ENCODE data around the gene MYADML2. TPM values are rescaled to one million over a fixed set of nuclear protein-coding genes. Genes with fewer than 3 reads are reported as not detected.

MYADML2 gene
- total RNA-seq, 2 donors from 2014 or later: 0.17 TPM; not detected in 1

DNA sequence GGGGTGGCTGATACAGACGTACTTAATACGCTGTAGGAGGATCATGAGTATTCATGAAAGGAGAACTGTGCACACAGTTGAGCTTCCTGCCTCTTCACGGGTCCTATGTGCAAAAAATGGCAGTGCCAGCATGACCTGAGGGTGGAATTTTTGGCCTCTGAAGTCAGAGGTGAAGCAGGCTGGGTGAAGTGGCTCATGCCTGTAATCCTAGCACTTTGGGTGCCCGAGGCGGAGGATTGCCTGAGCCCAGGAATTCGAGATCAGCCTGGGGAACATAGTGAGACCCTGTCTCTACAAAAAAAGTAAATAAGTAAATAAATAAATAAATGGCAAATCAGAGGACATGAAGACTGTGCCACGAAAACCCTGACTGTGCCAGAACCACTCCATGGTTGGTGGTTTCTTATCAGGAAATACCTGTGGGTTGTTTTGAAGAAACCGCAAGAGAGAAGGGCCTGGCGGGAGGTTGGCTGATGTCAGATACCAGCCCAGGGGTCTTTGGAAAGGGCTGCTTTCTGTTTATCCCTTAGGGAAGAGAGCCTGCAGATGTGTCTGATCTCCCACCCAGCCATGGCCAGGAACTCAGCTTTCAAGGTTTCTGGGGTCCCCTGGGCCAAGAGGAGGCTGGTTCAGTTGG is 33.8 kb upstream of the MYADML2 start:
- intact Hi-C loops (cut with DNase I, micrococcal nuclease): no loop called here
- DNase-seq (no peak), ATAC-seq (no peak)

DNA sequence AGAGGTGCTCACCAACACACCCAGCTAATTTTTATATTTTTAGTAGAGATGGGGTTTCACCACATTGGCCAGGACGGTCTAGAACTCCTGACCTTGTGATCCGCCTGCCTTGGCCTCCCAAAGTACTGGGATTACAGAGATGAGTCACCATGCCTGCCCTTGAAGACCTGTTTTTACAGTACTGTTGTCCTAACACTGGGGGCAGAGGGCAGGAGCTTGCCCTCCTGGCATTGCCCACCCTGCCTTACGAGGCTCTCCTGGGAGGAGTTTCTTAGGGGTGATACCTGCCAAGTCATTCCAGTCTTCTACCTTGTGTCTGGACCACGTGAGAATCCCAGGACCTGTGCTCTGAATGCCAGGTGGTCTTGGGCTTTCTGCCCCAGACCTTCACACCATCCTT is 33.1 kb upstream of the MYADML2 start:
- intact Hi-C loops (cut with DNase I, micrococcal nuclease): no loop called here
- ATAC-seq (no peak), DNase-seq (no peak)

DNA sequence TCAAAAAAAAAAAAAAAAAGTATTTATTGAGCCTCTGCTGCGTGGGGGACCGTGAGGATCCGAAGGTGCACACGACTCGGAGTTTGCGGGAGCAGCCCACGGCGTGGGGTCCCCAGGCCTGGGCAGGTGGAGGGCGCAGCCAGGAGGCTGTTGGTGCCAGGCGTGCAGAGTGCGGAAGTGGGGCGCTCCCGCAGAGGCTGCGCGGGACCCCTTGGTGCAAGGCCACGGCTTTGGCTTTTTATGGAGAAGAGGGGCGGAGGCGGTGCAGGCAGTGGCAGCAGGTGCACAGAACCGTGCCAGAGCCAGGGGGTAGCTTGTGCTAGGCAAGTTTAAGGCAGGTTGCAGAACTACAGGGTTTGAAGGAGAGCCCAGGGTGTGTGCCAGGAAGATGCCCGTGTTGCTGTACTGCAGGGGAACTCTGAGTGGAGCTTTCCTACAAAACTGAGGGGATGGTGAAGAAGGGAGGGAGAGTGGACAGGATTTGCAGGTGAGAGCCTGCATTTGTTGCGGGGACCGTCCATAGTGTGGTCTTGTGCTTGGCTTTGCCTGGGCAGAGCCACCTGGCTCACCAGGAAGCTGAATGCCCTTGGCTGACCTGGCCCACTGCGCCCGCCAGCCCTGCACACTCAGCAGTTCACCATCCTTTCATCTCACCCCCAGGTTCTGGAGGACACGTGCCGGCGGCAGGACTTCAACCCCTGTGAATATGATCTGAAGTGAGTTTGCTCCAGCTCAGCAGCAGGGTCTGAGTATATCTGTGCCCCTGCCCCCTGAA is 31.7 kb upstream of the MYADML2 start:
- intact Hi-C loops (cut with DNase I, micrococcal nuclease): no loop called here
- ATAC-seq: no peak
- no peak for DNase-seq

DNA sequence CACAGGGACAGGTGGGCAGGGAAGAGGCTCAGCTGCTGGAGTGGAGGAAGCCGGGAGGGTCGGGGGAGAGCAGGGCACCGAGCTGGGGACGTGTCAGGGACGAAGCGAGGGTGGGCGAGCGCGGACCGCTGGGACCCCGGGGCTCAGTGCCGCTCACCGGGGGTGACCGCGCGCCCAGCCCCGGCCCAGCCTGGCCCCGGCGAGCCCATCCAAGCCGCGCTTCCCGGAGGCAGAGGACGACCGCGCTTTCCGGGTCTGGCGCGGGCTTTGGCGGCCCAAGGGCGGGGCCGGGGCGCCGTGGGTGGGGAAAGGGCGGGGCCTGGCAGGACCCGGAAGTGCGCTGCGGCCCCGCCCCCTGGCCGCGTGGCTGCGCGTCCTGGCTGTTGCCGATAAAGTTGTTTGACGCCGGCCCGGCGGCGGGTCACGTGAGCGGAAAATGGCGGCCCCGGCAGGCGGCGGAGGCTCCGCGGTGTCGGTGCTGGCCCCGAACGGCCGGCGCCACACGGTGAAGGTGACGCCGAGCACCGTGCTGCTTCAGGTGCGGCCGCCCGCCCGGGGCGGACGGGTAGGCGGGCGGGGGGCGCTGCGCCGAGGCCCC is 30.3 kb upstream of the MYADML2 start, which contains the start of gene ASPSCR1:
Gene ASPSCR1 (plus strand): TSS at position 419 of the 598 bp plus-strand sequence. CDS start 18 bp downstream, at position 437.
- intact Hi-C loops (cut with DNase I, micrococcal nuclease): no loop called here
- ATAC-seq (peak; percentile 96), DNase-seq (peak; percentile 89 to 96)

DNA sequence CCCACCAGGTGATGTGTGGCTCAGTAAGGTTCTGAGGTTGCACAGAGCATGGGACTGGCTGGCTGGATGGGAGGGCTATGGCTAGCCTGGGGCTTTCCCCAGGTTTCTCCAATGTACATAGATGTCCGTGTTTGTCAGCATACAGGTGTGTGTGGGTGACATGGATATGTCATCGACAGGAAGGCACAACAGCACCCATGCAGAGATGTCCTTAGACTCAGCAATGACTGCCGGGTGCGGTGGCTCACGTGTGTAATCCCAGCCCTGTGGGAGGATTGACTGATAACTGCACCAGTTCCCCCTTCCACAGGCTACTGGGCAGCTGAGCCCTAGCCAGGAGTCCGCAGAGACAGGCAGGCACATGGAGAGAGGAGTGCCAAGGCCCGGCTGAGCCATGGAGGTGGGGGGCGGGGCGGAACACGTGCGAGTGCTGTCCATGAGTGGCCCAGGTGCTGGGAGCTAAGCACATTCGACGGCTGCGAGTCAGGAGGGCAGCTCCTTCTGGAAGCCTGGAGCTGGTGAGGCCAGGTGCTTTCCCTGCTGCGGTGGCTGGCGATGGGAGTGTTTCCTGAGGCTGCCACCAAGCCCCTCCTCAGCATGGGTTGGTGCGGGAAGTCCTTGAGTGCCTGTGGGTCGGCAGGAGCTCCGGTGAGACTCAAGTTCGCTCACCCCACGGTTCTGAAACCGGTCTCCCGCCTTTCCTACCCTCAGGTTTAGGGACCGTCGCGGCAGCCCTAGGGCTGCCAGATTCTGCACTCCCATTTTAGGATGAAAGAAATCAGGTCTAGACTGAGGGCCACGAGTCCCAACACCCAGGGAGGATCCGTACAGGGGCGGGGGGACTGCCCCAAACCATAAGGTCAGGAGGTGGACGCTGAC is 29.5 kb upstream of the MYADML2 start:
- ATAC-seq (peak; percentile 24), DNase-seq (peak; percentile 53 to 66)
- intact Hi-C loops (cut with DNase I, micrococcal nuclease): no loop called here

DNA sequence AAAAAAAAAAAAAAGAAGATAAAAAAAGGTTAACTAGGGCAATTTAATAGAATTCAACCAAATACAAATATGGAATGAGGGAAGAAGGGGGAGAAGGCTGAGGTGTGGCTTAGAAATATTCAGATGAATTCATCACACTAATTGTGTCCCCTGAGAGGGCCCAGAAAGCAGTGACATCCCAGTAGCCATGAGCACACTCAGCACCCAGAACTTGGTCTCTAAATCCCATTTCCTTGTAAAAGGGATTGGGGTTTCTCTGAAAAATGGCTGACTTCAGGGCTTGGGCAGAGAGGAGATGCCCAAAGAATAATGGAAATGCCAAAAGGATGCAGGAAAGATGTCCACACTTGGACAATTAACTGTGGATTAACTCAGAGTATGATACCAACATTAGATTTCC is 26.4 kb upstream of the MYADML2 start:
- ATAC-seq (no peak), DNase-seq (no peak)
- intact Hi-C loops (cut with DNase I, micrococcal nuclease): no loop called here

DNA sequence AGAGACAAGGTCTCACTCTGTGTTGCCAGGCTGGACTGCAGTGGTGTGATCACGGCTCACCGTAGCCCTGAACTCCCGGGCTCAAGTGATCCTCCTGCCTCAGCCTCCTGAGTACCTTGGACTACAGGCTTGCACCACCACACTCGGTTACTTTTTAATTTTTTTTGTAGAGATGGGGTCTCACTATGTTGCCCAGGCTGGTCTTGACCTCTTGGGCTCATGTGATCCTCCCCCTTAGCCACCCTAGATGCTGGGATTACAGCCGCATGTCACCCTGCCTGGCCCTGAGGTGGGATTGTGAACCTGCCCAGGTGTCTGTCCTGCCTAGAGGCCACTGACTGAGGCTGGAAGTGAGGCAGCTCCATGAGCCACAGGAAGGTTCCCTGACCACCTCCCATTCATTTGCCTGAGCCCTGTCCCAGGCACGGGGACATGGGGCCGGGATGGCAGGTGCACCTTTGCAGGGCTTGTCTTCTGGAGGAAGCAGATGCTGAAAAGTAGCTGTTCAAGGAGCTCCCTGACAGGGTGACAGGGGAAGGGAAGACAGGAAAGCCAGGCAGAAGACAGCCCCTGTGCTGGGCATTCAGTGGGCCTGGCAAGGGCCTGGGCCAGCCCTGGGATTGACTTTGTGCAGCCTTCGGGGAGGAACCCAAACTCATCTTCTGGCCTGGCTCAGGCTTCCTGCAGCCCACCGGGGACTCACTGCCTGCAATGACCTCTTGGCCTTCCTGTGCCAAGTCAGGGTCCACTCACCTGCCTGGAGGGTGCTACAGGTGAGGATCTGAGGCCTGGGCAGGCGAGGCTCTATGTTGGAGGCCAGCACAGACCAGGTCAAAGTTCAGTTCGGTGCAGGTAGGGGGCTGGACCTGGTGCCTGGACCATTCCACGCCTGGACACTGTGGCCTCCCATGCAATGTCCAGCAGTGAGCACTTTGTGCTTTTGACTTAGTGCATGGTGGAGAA is 22.1 kb upstream of the MYADML2 start:
- ATAC-seq (no peak), DNase-seq (no peak)
- intact Hi-C loops (cut with DNase I, micrococcal nuclease): loop anchor here in 1 of 2 donors (5.0 kb wide), 1 partner anchor 48 kb away; no protein-coding TSS in a partner anchor

DNA sequence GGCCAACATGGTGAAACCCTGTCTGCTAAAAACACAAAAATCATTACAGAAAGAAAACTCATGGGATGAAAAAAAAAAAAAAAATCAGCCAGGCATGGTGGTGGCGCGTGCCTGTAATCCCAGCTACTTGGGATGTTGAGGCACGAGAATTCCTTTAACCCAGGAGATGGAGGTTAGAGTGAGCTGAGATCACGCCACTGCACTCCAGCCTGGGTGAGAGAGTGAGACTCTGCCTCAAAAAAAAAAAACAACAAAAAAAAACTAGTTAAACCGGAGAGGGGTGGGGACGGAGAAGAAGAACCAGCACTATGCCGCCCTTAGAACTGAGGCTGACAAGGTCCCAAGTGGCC is 21.3 kb upstream of the MYADML2 start:
- ATAC-seq: no peak
- intact Hi-C loops (cut with DNase I, micrococcal nuclease): loop anchor here in 1 of 2 donors (5.0 kb wide), 1 partner anchor 49 kb away; no protein-coding TSS in a partner anchor
- no peak for DNase-seq

DNA sequence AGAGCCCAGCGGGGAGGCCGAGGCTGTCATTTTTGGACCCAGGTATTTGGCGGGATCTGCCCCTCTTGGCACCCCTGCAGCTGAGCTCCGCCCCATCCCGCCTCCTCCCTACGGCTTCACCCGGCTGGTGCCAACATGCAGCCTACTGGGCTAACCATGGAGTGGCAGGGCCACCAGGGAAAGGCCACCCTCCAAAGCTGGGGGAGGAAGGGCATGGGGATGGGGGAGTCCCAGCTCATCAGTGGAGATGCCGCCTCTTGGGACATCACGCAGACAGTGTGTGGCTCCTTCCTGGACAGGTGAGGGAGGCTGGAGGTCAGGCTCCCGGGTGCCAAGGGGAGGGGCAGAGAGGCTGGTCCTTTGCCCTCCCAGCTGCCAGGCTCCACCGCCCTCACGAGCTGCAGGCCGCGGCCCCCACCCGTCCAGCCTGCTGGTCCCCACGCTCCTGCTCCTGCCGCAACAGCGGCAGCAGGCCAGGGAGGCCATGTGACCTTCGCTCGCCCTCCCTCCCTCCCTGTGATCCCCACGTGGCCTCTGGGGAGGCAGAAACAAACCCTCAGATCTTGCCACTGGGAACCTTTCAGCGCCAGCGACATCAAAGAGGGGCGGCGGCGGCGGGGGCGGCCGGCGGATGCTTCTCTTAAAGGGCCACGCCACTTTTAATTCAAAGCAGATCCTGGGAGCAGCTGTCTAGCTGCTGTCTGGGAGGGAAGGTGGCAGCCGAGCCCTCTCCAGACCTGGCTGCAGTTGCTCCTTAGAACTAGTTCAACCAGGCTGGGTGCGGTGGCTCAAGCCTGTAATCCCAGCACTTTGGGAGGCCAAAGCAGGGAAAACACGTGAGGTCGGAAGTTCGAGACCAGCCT is 20.7 kb upstream of the MYADML2 start:
- intact Hi-C loops (cut with DNase I, micrococcal nuclease): loop anchor here in 1 of 2 donors (5.0 kb wide), 1 partner anchor 50 kb away; no protein-coding TSS in a partner anchor
- peak; percentile 80 for DNase-seq
- peak; percentile 74 for ATAC-seq

DNA sequence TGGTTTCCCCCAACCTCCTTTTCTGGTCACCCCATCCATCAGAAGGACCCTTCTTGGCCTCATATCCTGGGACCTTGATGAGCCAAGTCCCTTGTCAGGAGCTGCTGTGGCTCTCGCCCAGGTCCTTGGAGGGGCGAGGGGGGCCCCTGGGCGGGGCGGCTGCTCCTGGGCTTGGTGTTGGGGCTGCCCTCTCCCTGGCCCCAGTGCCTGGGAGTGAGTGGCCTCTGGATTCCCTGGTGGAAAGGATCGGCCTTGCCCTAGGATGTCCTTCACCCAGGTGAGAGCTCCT is 20.2 kb upstream of the MYADML2 start:
- intact Hi-C loops (cut with DNase I, micrococcal nuclease): loop anchor here in 1 of 2 donors (5.0 kb wide), 1 partner anchor 50 kb away; no protein-coding TSS in a partner anchor
- ATAC-seq (peak; percentile 9), DNase-seq (no peak)

DNA sequence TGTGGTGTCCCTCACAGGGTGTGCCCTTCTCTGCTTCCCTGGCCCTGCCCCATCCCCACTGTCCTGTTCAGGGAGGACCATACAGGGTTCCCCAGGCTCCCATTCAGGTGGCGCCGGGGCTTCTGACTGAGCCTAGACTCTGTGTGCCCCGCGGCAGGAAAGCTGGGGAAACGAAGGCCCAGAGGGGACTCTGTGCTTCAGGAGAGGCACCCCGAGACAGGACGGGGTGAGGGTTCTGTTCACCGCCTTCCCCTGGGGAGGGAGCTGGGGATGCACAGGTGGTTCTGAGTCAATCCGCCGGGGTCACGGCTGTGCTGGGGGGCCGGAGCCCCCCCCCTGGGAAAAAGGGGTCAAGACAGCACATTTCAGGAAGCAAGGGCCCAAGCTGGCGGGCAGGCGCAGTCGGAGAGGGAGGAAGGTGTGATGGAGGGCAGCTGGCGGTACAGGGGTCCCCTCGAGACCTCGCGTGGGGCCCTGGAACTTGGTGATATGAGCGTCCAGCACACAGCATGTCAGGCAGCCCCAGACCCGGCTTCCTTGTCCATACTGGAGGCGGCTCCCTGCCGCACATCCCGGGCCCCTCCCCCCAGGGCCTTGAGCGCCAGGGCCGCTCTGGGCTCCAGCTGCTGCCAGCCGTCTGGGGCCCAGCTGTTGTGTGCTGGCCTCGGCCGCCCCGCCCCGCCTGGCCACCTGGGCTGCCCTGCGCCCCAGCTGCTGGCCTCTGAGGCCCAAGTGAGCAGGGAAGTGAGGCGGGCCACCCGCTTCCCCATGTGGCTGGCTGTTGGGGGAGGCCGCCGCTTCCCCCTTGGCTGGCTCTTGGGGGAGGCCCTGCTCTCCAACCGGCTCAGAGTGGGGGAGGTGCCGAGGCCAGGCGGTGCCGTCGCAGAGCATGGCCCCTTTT is 19.6 kb upstream of the MYADML2 start:
- DNase-seq (peak; percentile 66 to 80), ATAC-seq (peak; percentile 80)
- intact Hi-C loops (cut with DNase I, micrococcal nuclease): loop anchor here in 1 of 2 donors (5.0 kb wide), 1 partner anchor 51 kb away; no protein-coding TSS in a partner anchor

DNA sequence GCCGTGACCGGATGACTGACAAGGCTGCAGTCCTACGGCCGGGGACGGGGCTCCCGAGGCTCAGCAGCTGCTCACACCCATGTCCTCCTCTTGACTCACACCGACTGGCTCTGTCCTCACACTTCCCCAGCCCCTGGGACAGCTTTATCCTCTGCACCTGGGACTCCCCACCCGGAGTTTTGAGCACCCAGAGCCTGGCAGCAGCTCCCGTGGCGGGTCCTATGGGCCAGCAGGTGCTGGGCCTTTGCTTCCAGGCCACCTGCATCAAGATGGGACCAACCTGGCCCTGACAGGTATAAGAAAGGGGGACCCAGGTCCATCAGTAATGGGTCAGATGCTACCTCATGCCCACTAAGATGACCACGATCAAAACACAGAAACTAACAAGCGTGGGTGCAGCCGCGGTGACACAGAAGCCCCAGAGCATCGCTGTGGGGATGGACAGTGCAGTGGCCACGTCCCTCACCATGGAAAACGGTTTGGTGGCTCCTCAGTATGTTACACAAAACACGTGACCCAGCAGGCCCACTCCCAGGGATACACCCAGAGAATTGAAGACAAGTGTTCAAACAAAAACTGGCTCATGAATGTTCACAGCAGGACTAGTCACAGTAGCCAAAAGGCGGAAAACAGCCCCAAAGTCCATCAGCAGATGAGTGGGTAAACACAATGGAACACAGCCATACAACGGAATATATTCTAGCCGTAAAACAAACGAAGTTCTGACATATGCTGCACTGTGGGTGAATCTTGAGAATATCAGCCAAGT is 17.2 kb upstream of the MYADML2 start:
- no peak for DNase-seq
- no peak for ATAC-seq
- intact Hi-C loops (cut with DNase I, micrococcal nuclease): no loop called here

DNA sequence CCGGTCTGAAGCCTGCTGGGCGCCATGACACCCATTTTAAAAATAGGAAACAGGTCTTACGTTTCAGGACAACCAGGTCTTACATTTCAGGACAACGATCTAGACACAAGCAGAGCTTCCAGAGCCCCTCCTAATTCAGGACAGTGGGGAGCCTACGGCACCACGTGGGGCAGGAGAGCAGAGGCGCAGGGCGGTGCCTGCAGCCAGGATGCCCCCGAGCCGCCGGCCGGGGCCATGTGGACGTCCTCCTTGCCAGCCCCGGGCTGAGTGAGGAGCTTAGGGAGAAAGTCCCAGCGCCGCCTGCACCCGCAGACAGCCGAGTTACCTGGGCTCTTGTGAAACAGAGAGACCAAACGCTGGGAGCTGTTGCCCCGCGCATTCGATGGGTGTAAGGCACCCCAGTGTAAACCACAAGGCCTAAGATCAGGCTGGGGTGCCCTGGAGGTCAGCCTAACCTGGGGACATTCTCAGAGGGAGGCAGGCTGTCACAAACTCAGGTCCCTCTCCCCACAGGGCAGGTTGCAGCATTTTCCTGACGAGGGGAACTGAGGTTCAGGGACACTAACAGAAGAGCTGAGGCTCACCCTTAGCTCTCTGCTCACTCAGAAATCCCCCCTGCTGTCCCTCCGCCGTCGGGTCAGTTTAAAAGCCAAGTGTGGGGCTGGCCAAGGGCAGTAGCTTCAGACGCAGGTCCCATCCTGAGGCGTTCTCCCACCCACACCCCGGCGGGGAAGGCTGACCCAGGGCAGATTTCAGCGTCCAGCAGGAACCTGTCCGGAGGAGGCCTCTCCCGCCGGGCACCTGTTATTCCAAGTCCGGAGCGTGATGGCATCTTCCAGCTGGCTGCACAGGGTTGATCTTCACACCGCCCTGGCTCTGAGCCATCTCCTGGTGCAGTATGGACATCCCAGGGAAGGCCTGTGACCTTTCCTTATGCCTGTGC is 15.7 kb upstream of the MYADML2 start:
- DNase-seq (no peak), ATAC-seq (no peak)
- intact Hi-C loops (cut with DNase I, micrococcal nuclease): no loop called here

Data from left colon (tissue), 2 donors.